GM23248 (cell line): Measurements from ENCODE around the gene C3AR1.

Experiments used
- EZH2 ChIP-seq: fragments of 200-600 bp; sonication (generic); IDR thresholded peaks from 2 replicates; pipeline ENCODE4 v1.6.1; 2018; ENCODE audit warnings: antibody characterized with exemption, mild to moderate bottlenecking; ENCODE audit not compliant: insufficient read depth, poor library complexity, severe bottlenecking
- EZH2phosphoT487 ChIP-seq: fragments of 200-600 bp; sonication (generic); IDR thresholded peaks from 2 replicates; pipeline ENCODE4 v1.6.1; 2018; ENCODE audit warnings: antibody characterized with exemption, moderate library complexity, mild to moderate bottlenecking, low read depth; ENCODE audit not compliant: insufficient read depth

DNA sequence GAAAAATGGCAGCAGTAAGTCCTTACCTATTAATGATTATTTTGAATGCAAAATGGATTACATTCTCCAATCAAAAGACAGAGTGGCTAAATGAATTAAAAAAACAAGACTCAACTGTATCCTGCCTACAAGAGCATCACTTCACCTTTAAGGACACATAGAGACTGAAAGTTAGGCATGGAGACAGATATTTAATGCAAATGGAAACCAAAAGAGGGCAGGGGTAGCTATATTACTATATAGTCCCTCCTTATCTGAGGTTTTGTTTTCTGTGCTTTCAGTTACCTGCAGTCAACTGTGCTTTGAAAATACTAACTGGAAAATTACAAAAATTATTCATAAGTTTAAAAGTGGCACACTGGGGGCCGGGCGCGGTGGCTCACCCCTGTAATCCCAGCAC lies 33.1 kb upstream of the C3AR1 start:
- no peak for TF ChIP-seq EZH2phosphoT487
- TF ChIP-seq EZH2: no peak
